SU-DHL-6 (cell line): Measurements from ENCODE around the gene ATP6V0D1.

Source experiments
- H2AFZ ChIP-seq: fragments of 200-600 bp; sonication (generic); 2 replicates; pipeline ENCODE4 v1.6.1; 2014; ENCODE audit warnings: low read depth, mild to moderate bottlenecking, moderate library complexity, mixed read lengths, antibody characterized with exemption, low read length; ENCODE audit not compliant: severe bottlenecking
- H3F3A ChIP-seq: fragments of 200-600 bp; shearing (Covaris generic); 2 replicates; pipeline ENCODE4 v1.6.0; 2016; ENCODE audit warnings: antibody characterized with exemption, mild to moderate bottlenecking; ENCODE audit not compliant: insufficient read depth
- H3K27ac ChIP-seq: fragments of 200-600 bp; sonication (generic); 2 replicates; pipeline ENCODE4 v1.5.1; 2016; ENCODE audit warnings: low read depth, mild to moderate bottlenecking, low read length, moderate library complexity, mixed read lengths
- H3K27me3 ChIP-seq: fragments of 200-600 bp; sonication (generic), shearing (Covaris generic); 2 replicates; pipeline ENCODE4 v1.6.0; 2014; ENCODE audit warnings: mild to moderate bottlenecking, low read length
- H3K36me3 ChIP-seq: fragments of 200-600 bp; sonication (generic); 2 replicates; pipeline ENCODE4 v1.6.1; 2014; ENCODE audit warnings: mild to moderate bottlenecking, low read length, mixed read lengths
- H3K4me2 ChIP-seq: fragments of 300-600, 200-600 bp; shearing (Covaris generic), sonication (generic); 2 replicates; pipeline ENCODE4 v1.6.0; 2014; ENCODE audit warnings: low read length, low read depth, mild to moderate bottlenecking; ENCODE audit not compliant: poor library complexity, severe bottlenecking
- H3K4me3 ChIP-seq: fragments of 200-600 bp; sonication (generic); 2 replicates; pipeline ENCODE4 v1.5.1; 2014; ENCODE audit warnings: antibody characterized with exemption, low read length, mild to moderate bottlenecking, mixed read lengths; ENCODE audit not compliant: insufficient read depth, poor library complexity, severe bottlenecking
- H3K79me2 ChIP-seq: fragments of 200-600 bp; sonication (generic); 2 replicates; pipeline ENCODE4 v1.6.1; 2014; ENCODE audit warnings: mild to moderate bottlenecking, low read length, moderate library complexity; ENCODE audit not compliant: insufficient read depth
- H3K9ac ChIP-seq: fragments of 200-600 bp; sonication (generic); 2 replicates; pipeline ENCODE4 v1.7.0; 2014; ENCODE audit warnings: mild to moderate bottlenecking, low read length
- H3K9me2 ChIP-seq: fragments of 200-600 bp; sonication (generic); replicated peaks from 2 replicates; pipeline ENCODE4 v1.6.1; 2014; ENCODE audit warnings: low read length; ENCODE audit not compliant: insufficient read depth
- H3K9me3 ChIP-seq: fragments of 200-600 bp; sonication (generic); 2 replicates; pipeline ENCODE4 v1.6.1; 2014; ENCODE audit warnings: low read length, mixed read lengths; ENCODE audit not compliant: insufficient read depth
- H4K20me1 ChIP-seq: fragments of 200-600 bp; sonication (generic); 2 replicates; pipeline ENCODE4 v1.6.1; 2014; ENCODE audit warnings: low read depth, mild to moderate bottlenecking, antibody characterized with exemption, low read length, moderate library complexity, mixed read lengths
- CTCF ChIP-seq: fragments of 200-600 bp; sonication (generic); IDR thresholded peaks from one replicate; pipeline ENCODE4 v1.5.1; 2017; ENCODE audit warnings: antibody characterized with exemption, mild to moderate bottlenecking, low read length, moderate library complexity; ENCODE audit not compliant: insufficient read depth, poor library complexity, severe bottlenecking
- EZH2phosphoT487 ChIP-seq: fragments of 200-600 bp; sonication (generic), shearing (Covaris generic); conservative IDR thresholded peaks from 2 replicates; pipeline ENCODE4 v1.6.1; 2018; ENCODE audit warnings: mild to moderate bottlenecking, antibody characterized with exemption, low read length, moderate library complexity, mixed read lengths

The ATP6V0D1 gene

GRCh38 chr16:67446968-67447507 lies 33.9 kb downstream of the ATP6V0D1 start:
- H3K79me2 ChIP-seq, result no peaks in the 10 kb centered on the region; the same call in 1 of the 2 replicates
- H3F3A ChIP-seq, result no peaks in the 10 kb centered on the region

GRCh38 chr16:67445913-67446907 lies 34.7 kb downstream of the ATP6V0D1 start:
- no peak overlapping the region for H2AFZ ChIP-seq
- H3K9me3 ChIP-seq, result no peaks in the 10 kb centered on the region
- no peak overlapping the region for H3K9ac ChIP-seq
- no peaks in the 10 kb centered on the region for H3K9me2 ChIP-seq
- H3K27me3 ChIP-seq, result no peaks in the 10 kb centered on the region
- no peak overlapping the region for H3K4me3 ChIP-seq
- no peak for TF ChIP-seq CTCF
- no peak for TF ChIP-seq EZH2phosphoT487
- no peaks in the 10 kb centered on the region for H4K20me1 ChIP-seq
- no peaks in the 10 kb centered on the region; the same call in 1 of the 2 replicates for H3K79me2 ChIP-seq
- no peak overlapping the region for H3K27ac ChIP-seq
- no peaks in the 10 kb centered on the region for H3K36me3 ChIP-seq
- no peaks in the 10 kb centered on the region for H3F3A ChIP-seq
- no peak overlapping the region for H3K4me2 ChIP-seq

More at GRCh38 chr16:67446968-67447507, 33.9 kb downstream of the ATP6V0D1 start:
- Histone ChIP-seq H3K27me3 (no peaks in the 10 kb centered on the region), H3K4me2 (no peak overlapping the region), H3K4me3 (no peak overlapping the region), H3K9me3 (no peaks in the 10 kb centered on the region), H3K36me3 (no peaks in the 10 kb centered on the region), H3K9ac (no peak overlapping the region), H3K9me2 (no peaks in the 10 kb centered on the region), H2AFZ (no peak overlapping the region), H4K20me1 (no peaks in the 10 kb centered on the region), H3K27ac (no peak overlapping the region)
- TF ChIP-seq CTCF (no peak), EZH2phosphoT487 (no peak)

GRCh38 chr16:67445441-67445912 lies 35.5 kb downstream of the ATP6V0D1 start:
- no peak overlapping the region for H3K27ac ChIP-seq
- H3K9me3 ChIP-seq, result no peaks in the 10 kb centered on the region
- H3K4me3 ChIP-seq, result no peak overlapping the region
- H3F3A ChIP-seq, result no peaks in the 10 kb centered on the region
- no peaks in the 10 kb centered on the region for H3K36me3 ChIP-seq
- H3K79me2 ChIP-seq, result no peaks in the 10 kb centered on the region; the same call in 1 of the 2 replicates
- no peaks in the 10 kb centered on the region for H3K27me3 ChIP-seq
- no peak overlapping the region for H2AFZ ChIP-seq
- no peaks in the 10 kb centered on the region for H3K9me2 ChIP-seq
- H3K9ac ChIP-seq, result no peak overlapping the region
- H4K20me1 ChIP-seq, result no peaks in the 10 kb centered on the region
- TF ChIP-seq CTCF, result peak; percentile 11
- TF ChIP-seq EZH2phosphoT487, result no peak
- no peak overlapping the region for H3K4me2 ChIP-seq
